ENCODE results near the gene UTP4.
"Not testable (repeated sequence)": the region's sequence is repeated elsewhere in the genome, so short reads cannot be mapped to it uniquely, and the experiment has no call there.

UTP4 gene

GRCh38 chr16:69143116-69143515, 10.7 kb downstream of the UTP4 start:
- intact Hi-C loops (cut with DNase I; ENCODE audit: low total_unique reads) = no loop called here
- H3K36me3 ChIP-seq = peaks cover 19 to 99% (median 60%) of the 10 kb centered on the region in 3 donors

GRCh38 chr16:69145658-69146057, 13.2 kb downstream of the UTP4 start:
- no peak for TF ChIP-seq CTCF (IDR thresholded peaks at IDR 0.05)
- H3K36me3 ChIP-seq = peaks cover 10 to 92% (median 46%) of the 10 kb centered on the region in 3 donors
- DNase-seq = no peak
- H3K4me1 ChIP-seq = peaks cover 0 to 5% (median 0%) of the 10 kb centered on the region in 4 donors
- H3K27me3 ChIP-seq = no peaks in the 10 kb centered on the region
- H3K9me3 ChIP-seq = no peaks in the 10 kb centered on the region
- peak overlapping the region in 1 of 2 donors; percentile 28 for H3K27ac ChIP-seq
- H3K4me3 ChIP-seq = no peak overlapping the region
- intact Hi-C loops (cut with DNase I; ENCODE audit: low total_unique reads) = no loop called here

More at GRCh38 chr16:69143116-69143515, 10.7 kb downstream of the UTP4 start:
- no peaks in the 10 kb centered on the region for H3K27me3 ChIP-seq
- TF ChIP-seq CTCF (IDR thresholded peaks at IDR 0.05) = no peak
- peaks cover 0 to 5% (median 0%) of the 10 kb centered on the region in 4 donors for H3K4me1 ChIP-seq
- DNase-seq = no peak
- no peaks in the 10 kb centered on the region for H3K9me3 ChIP-seq
- H3K4me3 ChIP-seq = no peak overlapping the region
- H3K27ac ChIP-seq = no peak overlapping the region

GRCh38 chr16:69149621-69150020, 17.2 kb downstream of the UTP4 start:
- H3K27me3 ChIP-seq, DNase-seq, H3K4me3 ChIP-seq, H3K27ac ChIP-seq, H3K4me1 ChIP-seq, H3K9me3 ChIP-seq: not testable (repeated sequence)
- intact Hi-C loops (cut with DNase I; ENCODE audit: low total_unique reads) = loop anchor here (2.0 kb wide), 1 partner anchor 137 kb away; no protein-coding TSS in a partner anchor
- H3K36me3 ChIP-seq = peaks cover 33 to 92% (median 36%) of the 10 kb centered on the region in 3 donors

GRCh38 chr16:69150146-69150865, 17.9 kb downstream of the UTP4 start:
- peak in 1 of 2 donors; percentile 54 for DNase-seq
- peak; percentile 70 to 86 for TF ChIP-seq CTCF (IDR thresholded peaks at IDR 0.05)
- Histone ChIP-seq H3K9me3 (no peaks in the 10 kb centered on the region), H3K4me3 (no peak overlapping the region), H3K27me3 (no peaks in the 10 kb centered on the region), H3K27ac (no peak overlapping the region), H3K36me3 (peaks cover 35 to 92% (median 37%) of the 10 kb centered on the region in 3 donors), H3K4me1 (peaks cover 0 to 3% (median 0%) of the 10 kb centered on the region in 4 donors)
- intact Hi-C loops (cut with DNase I; ENCODE audit: low total_unique reads) = no loop called here

GRCh38 chr16:69157196-69157595, 24.7 kb downstream of the UTP4 start:
- H3K4me3 ChIP-seq = no peak overlapping the region
- no peaks in the 10 kb centered on the region for H3K27me3 ChIP-seq
- no peak for DNase-seq
- no peaks in the 10 kb centered on the region for H3K4me1 ChIP-seq
- intact Hi-C loops (cut with DNase I; ENCODE audit: low total_unique reads) = no loop called here
- H3K9me3 ChIP-seq = no peaks in the 10 kb centered on the region
- peaks cover 33 to 94% (median 63%) of the 10 kb centered on the region in 3 donors for H3K36me3 ChIP-seq
- TF ChIP-seq CTCF (IDR thresholded peaks at IDR 0.05) = no peak
- no peak overlapping the region for H3K27ac ChIP-seq

- intact Hi-C loops (cut with DNase I; ENCODE audit: low total_unique reads) = no loop called here
- no peak for TF ChIP-seq CTCF (IDR thresholded peaks at IDR 0.05)
- Histone ChIP-seq H3K4me1 (no peaks in the 10 kb centered on the region), H3K4me3 (no peak overlapping the region), H3K27me3 (no peaks in the 10 kb centered on the region), H3K36me3 (peaks cover 15 to 90% (median 53%) of the 10 kb centered on the region in 3 donors), H3K9me3 (no peaks in the 10 kb centered on the region), H3K27ac (no peak overlapping the region)
- no peak for DNase-seq
These were observed 27.7 kb downstream of the UTP4 start for GRCh38 chr16:69160192-69160591.
